KOPT-K1 (cell line): ENCODE measurements around the gene ADGRG6.
A peak's percentile ranks its signal among the peaks of the same experiment; 100 is the strongest.
"Not testable (repeated sequence)": the region's sequence is repeated elsewhere in the genome, so short reads cannot be mapped to it uniquely, and the experiment has no call there.

Source experiments
- H3K27ac ChIP-seq: fragments of 200-600 bp; sonication (generic); 2 replicates; pipeline ENCODE4 v1.5.1; 2016; ENCODE audit warnings: antibody characterized with exemption, mild to moderate bottlenecking, low read depth, low read length; ENCODE audit not compliant: poor library complexity, severe bottlenecking
- H3K36me3 ChIP-seq: fragments of 200-600 bp; sonication (generic); 2 replicates; pipeline ENCODE4 v1.5.1; 2017; ENCODE audit warnings: antibody characterized with exemption, mild to moderate bottlenecking, low read length, moderate library complexity; ENCODE audit not compliant: insufficient read depth
- H3K9me3 ChIP-seq: fragments of 200-600 bp; sonication (generic); 2 replicates; pipeline ENCODE4 v1.5.1; 2017; ENCODE audit warnings: antibody characterized with exemption, low read length, mild to moderate bottlenecking; ENCODE audit not compliant: insufficient read depth, poor library complexity, severe bottlenecking

The ADGRG6 gene

DNA sequence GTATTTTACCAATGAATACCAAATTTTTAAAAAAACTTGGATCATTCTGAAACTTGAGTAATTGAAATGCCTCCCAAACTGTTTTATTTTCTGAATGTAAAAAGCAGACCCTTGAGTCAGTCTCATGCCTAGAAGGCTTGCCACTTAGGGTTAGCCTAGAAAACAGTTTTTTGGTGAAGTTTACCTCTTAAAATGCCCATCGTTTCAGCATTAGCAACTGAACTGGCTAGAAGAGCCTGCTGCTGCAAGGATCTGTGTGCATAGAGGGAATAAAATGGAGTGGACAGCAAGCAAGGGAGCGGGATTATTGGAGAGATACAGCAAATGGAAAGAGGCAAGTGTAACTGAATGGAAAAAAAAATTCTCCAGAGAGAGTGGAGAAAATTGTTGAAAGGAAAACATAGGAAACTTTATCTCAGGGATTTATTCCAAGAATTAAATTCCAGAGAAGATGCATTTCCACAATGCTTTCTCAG is 40.1 kb downstream of the ADGRG6 start:
- Histone ChIP-seq H3K27ac (no peak overlapping the region), H3K9me3 (no peaks in the 10 kb centered on the region), H3K36me3 (no peaks in the 10 kb centered on the region)

DNA sequence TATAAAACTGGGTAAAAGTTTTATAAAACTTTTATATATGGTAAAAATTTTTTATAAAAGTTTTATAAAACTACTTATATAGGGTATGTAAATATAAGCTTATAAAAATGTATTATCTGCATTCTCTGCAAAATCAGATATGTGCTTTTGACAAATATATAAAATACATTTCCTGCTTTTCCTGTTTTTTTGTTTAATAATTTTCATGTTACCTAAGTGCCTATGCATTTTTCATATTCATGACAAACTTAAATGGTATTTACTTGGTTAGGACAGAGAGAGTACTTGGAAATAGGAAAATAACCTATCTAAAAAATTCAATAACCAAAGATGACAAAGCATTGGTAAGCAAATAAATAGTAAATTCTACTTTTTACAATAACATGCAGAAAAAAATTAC is 41.2 kb downstream of the ADGRG6 start:
- Histone ChIP-seq H3K9me3 (no peaks in the 10 kb centered on the region), H3K27ac (no peak overlapping the region), H3K36me3 (no peaks in the 10 kb centered on the region)

DNA sequence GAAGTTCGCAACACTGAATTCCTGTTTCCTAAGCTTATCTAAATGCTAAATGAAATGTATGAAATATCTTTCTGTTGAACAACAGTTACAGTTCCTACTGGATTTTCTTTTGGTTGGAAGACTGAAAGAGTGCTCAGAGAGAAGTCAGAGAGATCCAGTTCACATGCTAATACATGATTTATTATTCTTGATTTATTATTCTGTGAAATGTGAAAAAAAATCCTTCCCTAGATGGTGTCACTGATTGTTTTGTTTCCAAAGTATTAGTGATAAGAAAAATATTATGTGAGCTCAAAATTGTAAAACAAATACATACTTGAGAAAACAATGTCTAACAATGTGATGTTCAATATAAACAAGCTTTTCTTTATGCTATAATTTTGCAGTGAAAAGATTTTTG is 42.1 kb downstream of the ADGRG6 start:
- H3K36me3 ChIP-seq: no peaks in the 10 kb centered on the region
- no peak overlapping the region for H3K27ac ChIP-seq
- H3K9me3 ChIP-seq: no peaks in the 10 kb centered on the region

DNA sequence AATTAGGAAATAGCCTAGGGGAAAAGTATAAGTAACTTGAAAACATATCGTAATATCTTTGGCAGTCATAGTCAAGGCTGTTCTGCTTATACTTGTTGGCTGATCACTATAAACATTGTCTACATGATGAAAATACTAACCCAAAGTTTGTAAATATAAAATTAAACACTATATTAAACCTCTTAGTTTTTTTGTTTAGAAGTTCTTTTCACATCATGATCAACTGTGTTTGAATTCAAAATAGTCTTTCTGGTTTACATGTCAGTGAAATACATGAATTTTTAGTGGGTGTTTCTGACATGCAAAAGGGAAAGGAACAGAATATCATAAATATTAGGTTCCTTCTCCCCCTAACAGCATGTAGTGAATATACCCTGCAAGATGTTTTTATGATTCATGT is 43.5 kb downstream of the ADGRG6 start:
- no peaks in the 10 kb centered on the region for H3K36me3 ChIP-seq
- no peak overlapping the region for H3K27ac ChIP-seq
- no peaks in the 10 kb centered on the region for H3K9me3 ChIP-seq

DNA sequence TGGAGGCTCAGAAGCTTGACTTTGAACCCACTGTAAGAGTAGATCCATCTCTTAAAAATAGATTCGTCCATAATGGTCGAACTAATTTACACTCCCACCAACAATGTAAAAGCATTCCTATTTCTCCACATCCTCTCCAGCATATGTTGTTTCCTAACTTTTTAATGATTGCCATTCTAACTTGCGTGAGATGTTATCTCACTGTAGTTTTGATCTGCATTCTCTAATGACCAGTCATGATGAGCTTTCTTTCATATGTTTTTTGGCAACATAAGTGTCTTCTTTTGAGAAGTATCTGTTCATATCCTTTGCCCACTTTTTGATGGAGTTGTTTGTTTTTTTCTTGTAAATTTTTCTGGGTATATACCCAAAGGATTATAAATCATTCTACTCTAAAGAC is 44.4 kb downstream of the ADGRG6 start:
- not testable (repeated sequence) for H3K36me3 ChIP-seq, H3K27ac ChIP-seq, H3K9me3 ChIP-seq

DNA sequence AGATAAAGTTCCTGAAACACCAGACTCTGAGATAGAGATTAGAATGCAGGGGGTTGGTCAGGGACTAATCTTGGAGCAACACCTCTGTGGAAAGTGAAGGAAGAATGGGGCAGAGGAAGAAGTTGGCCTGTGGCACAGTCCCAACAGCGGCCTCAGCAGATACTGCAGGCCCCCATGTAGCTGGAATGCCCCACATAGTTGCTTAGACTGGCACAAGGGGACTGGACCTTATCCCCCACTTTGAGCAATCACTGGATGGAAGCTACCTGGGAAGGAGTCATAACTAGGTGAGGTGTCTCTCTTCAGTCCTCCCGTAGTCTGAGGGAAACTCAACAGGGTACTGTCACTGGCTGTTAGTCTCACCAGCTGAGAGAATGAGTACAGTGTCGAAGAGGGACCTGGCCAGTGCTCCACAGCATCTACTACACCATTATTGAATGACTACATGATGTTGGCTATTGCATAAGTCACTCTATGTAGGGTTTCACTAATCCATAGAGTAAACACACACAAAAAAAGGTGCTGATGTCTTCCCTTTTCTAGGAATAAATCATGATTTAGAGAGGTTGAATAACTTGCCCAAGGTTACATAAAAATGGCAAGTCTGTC is 47.5 kb downstream of the ADGRG6 start:
- peaks cover 4% of the 10 kb centered on the region for H3K9me3 ChIP-seq
- no peaks in the 10 kb centered on the region for H3K36me3 ChIP-seq
- H3K27ac ChIP-seq: no peak overlapping the region

DNA sequence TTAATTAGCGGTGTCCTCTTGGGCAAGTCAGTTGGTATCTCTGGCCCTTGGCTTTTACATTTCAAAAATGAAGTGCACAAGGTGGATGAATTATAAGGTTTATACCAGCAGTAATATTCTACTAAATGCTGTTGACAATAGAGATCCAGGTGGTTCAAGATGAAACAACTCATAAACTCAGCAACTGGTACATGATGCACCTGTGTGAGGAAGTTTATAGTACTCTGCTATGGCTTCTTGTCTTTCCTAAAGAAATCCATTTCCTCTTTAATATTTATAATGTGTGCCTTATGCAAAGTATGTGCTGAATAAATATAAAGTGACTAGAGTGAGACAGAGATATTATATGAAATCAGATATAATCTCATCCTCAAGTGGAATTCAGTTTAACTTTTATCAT is 48.5 kb downstream of the ADGRG6 start:
- peaks cover 4% of the 10 kb centered on the region for H3K9me3 ChIP-seq
- no peak overlapping the region for H3K27ac ChIP-seq
- no peaks in the 10 kb centered on the region for H3K36me3 ChIP-seq

DNA sequence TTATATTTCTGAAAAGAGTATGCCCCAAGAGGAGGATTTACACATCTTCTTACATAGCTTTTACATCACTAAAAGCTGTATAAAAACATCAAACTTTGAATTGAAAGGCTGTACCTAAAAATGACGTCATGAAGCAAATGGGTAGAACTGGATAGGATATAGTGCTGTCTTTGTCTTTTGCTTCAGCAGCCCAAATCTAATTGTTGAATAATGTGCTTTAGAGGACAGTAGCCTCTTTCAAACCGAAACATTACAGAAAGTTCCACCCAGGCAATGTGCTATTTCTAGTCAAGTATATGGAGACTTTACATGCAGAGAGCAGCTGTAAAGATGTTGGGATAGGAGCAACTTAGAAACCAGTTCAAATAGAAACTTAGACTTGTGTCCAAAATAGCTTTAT is 51.9 kb downstream of the ADGRG6 start:
- Histone ChIP-seq H3K9me3 (peaks cover 4% of the 10 kb centered on the region), H3K36me3 (no peaks in the 10 kb centered on the region), H3K27ac (no peak overlapping the region)

DNA sequence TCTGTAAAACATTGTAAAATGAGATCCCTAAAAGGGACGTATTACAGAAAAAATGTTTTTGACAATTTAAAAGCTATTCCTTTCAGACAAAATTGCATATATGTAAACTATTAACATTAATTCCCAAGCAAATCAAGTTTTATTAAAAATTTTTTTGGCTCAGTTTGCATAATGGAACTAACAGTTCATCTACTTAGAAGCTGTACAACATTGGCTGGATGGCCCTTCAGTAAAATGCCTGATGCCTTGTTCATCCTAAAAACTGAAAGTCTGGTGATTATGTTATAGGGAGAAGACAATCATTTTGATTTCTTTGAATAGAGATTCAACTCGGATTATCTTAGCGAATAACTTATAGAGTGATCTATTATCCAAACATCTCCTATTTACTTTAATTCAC is 52.8 kb downstream of the ADGRG6 start:
- H3K9me3 ChIP-seq: peaks cover 4% of the 10 kb centered on the region
- no peak overlapping the region for H3K27ac ChIP-seq
- no peaks in the 10 kb centered on the region for H3K36me3 ChIP-seq

DNA sequence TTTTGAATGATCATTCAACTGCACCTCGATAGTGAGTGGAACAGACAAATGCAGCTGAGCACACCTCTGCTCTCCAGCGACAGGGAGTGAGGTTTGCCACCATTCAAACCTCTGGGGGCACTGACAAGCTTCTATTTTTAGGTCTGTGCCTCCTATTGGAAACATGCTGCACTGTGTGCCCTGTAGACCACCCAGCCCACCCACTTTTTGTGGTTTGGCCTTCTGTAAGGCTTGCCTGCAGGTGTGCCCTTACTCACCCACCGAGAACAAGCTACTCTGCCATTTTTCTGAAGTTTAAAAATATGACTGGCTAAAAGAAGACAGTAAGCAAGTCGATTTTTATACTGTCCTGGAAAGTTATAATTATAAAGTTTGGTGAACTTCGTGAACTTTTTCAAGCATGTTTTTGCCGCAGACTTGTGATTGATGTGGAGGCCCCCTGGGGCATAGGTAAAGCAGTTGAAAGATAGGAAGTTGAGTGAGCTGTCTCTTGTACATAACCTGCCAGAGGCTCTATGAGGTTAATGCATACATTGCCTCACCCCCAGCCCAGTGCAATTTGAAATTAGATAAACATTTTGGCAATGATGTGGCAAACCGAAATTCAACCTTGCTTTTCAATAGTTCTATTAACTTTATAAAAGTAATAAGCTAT is 53.8 kb downstream of the ADGRG6 start:
- H3K27ac ChIP-seq: peak overlapping the region; percentile 38
- H3K36me3 ChIP-seq: no peaks in the 10 kb centered on the region
- peaks cover 4% of the 10 kb centered on the region for H3K9me3 ChIP-seq

DNA sequence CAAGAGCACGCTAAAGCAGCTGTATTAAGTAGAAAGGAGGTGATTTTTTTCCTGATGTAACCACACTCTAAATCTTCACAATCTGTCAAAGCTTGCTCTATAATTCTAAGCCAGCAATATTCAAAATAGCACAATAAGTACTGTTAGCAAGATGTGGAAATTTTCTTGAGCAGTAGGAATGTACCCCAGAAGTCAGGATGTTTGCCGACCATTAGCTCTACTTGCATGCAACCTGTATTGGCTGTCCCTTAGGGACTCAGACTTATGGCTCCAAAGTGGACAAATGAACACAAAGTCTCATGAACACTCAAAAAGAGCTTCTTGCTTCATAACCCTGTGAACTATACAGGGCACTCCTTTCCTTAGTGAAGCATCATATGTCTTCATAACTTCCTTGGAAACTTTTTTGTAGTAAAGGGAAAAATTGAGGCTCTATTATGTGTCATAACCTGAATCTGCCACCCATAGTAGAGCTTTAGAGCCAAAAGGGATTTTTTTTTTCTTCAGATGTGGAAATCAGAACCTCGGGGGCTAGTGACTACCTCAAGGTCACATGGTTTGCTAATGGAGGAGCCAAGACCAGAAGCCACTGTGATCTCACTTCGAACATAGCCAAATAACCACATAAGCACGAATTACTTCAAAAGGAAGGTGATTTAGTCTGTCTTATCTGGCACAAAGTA is 54.5 kb downstream of the ADGRG6 start:
- Histone ChIP-seq H3K27ac (peak overlapping the region; percentile 38), H3K9me3 (no peaks in the 10 kb centered on the region), H3K36me3 (no peaks in the 10 kb centered on the region)

DNA sequence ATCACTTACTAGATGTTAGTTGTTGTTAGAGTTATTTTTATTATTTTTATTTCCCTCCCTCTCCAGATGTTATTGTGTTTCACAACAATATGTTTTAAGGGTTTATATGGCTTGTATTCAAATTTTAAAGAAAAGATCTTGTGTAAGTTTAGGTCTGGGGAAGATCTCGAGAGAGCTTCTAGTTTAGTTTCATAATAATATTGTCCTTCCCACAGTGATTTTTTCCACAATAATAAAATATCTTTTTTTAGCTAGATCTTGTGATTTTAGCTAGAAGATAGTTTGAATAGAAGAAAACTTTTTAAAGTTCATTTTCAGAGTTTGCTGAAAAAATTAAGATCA is 55.0 kb downstream of the ADGRG6 start:
- Histone ChIP-seq H3K36me3 (no peaks in the 10 kb centered on the region), H3K27ac (no peak overlapping the region), H3K9me3 (no peaks in the 10 kb centered on the region)

DNA sequence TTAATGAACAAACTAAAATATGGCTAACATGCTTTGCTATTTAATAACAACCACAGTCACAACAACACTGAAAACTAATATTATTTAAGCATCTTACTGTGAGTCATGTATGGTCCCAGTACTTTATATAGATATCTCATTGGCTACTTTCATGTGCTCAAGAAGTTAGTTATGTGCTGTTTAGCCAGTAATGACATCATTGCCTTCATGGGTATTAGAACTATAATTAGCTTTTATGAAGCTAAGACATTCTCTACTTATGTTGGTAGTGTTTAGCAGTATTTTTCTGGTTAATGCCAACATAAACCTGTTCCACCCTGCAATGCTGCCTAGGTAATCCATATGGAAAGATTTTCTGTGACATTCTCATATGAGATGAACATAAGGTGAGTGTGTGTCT is 56.1 kb downstream of the ADGRG6 start:
- no peak overlapping the region for H3K27ac ChIP-seq
- no peaks in the 10 kb centered on the region for H3K9me3 ChIP-seq
- H3K36me3 ChIP-seq: no peaks in the 10 kb centered on the region

DNA sequence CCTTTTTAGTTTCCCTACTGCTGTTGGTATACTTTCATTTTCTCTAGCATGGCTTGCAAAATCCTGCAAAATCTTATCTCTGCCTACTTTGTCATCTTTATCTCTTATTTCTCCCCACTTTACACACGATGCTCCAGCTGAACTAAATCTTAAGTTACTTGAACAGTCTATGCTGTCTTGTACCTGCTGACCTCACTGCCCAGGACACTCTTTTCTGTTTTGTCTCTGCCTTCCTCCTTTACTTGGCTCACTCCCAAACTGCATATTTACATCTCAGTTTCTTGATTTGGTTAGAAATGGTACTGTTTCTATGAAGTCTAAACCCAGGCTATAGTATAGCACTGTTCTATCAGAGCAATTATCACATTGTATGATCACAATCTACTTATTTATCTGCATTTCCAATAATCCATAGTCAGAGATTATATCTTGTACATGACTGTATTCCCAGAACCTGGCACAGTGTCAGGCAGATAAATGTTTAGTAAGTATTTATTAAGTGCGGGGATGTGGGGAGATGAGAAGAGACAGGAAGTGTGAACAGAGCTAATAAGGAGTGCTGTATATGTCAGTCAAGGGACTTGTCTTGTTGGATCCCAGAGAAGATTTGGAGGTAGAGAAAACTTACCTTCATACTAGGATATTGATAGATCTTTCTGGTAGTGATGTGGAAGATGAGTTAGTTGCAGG is 57.6 kb downstream of the ADGRG6 start:
- Histone ChIP-seq H3K9me3 (no peaks in the 10 kb centered on the region), H3K27ac (no peak overlapping the region), H3K36me3 (no peaks in the 10 kb centered on the region)

DNA sequence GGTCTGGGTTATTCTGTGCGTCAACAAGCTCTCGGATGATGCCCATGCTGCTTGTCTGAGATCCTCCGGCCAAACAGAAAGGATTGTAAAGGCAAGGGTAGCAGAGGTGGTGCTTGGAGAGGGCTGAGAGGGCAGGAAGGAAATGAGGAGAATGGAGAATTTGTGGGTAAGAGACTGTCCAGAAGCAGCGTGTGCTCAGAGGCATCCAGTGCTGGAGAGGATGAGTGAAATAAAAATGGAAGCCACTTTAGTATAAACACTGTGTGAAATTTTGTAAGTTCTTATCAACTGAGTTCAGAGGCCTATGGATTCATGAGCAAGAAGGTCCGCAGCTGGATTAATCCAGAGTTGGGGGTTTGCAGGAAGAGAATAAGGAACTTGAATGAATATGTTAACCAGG is 59.5 kb downstream of the ADGRG6 start:
- Histone ChIP-seq H3K9me3 (no peaks in the 10 kb centered on the region), H3K36me3 (no peaks in the 10 kb centered on the region), H3K27ac (no peak overlapping the region)
